Measurements from ENCODE around the gene HDC. TPM values are rescaled to one million over a fixed set of nuclear protein-coding genes. Genes with fewer than 3 reads are reported as not detected.

Gene HDC
- total RNA-seq, 2 donors from 2014 or later = 4.1 TPM; not detected in 1

DNA sequence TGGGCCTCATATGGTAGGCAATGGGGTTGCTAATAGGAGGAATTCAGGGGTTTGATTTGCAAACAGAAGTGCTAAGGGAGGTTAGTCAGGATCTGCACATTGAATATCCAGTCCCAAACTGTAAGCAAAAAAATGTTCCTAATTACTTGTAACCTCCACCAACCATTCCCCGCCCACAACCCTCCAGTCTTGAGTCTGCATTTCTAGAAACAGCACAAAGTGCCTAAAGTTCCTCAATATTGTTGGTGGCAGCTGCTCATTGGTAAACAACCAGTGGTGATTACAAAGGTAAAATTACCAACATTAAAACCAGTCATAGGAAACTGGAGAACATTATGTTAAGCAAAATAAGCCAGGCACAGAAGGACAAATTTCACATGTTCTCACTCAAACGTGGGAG, 18.9 kb downstream of the HDC start:
- DNase-seq (ENCODE audit: low spot score) = no peak
- intact Hi-C loops (cut with DNase I) = no loop called here
- 81% methylated on average over 2 of the region's 2 CpGs for WGBS
- Histone ChIP-seq H3K4me1 (replicated peaks) (no peaks in the 10 kb centered on the region), H3K36me3 (no peaks in the 10 kb centered on the region), H3K27me3 (replicated peaks; ENCODE audit: insufficient read depth) (no peaks in the 10 kb centered on the region), H3K9me3 (no peaks in the 10 kb centered on the region), H3K27ac (no peak overlapping the region), H3K4me3 (no peak overlapping the region)
- TF ChIP-seq, protein P1, sequence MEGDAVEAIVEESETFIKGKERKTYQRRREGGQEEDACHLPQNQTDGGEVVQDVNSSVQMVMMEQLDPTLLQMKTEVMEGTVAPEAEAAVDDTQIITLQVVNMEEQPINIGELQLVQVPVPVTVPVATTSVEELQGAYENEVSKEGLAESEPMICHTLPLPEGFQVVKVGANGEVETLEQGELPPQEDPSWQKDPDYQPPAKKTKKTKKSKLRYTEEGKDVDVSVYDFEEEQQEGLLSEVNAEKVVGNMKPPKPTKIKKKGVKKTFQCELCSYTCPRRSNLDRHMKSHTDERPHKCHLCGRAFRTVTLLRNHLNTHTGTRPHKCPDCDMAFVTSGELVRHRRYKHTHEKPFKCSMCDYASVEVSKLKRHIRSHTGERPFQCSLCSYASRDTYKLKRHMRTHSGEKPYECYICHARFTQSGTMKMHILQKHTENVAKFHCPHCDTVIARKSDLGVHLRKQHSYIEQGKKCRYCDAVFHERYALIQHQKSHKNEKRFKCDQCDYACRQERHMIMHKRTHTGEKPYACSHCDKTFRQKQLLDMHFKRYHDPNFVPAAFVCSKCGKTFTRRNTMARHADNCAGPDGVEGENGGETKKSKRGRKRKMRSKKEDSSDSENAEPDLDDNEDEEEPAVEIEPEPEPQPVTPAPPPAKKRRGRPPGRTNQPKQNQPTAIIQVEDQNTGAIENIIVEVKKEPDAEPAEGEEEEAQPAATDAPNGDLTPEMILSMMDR (IDR thresholded peaks at IDR 0.05) = no peak
- TF ChIP-seq POLR2A (IDR thresholded peaks at IDR 0.05) (no peak), POLR2AphosphoS5 (IDR thresholded peaks at IDR 0.05) (no peak)

DNA sequence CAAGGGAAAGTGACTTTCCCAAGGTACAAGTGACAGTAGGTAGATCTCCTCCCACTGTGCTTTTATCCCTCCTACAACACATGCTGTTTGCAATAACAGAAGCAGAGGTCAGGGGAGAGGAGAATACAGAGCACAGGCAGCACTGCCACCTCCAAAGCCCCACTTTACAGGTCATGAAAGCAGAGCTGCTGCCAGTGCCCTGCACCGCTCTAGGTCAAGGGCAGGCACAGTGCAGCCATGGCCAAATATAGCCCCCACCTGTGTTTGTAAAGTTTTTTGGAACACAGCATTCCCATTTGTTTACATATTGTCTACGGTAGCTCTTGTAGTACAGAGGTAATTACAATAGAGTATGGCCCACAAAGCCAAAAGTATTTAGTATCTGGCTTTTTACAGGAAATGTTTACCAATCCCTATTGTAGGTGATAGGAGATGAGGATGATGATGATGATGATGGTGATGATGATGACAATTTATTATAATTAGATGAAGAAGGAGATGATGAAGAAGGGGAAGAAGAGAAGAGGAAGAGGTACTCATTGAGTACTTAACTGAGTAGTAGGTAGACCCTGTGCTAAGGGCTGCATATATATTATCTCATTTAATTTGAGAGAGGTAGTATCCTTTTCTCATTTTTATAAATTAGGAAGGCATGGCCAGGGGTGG, 20.4 kb downstream of the HDC start:
- TF ChIP-seq, protein P1 (IDR thresholded peaks at IDR 0.05) = no peak
- no peak for TF ChIP-seq POLR2A (IDR thresholded peaks at IDR 0.05)
- TF ChIP-seq POLR2AphosphoS5 (IDR thresholded peaks at IDR 0.05) = no peak
- WGBS = 60% methylated on average over 2 of the region's 2 CpGs
- Histone ChIP-seq H3K36me3 (no peaks in the 10 kb centered on the region), H3K4me3 (no peak overlapping the region), H3K27me3 (replicated peaks; ENCODE audit: insufficient read depth) (no peaks in the 10 kb centered on the region), H3K4me1 (replicated peaks) (no peaks in the 10 kb centered on the region), H3K27ac (no peak overlapping the region), H3K9me3 (no peaks in the 10 kb centered on the region)
- intact Hi-C loops (cut with DNase I) = no loop called here
- DNase-seq (ENCODE audit: low spot score) = no peak

DNA sequence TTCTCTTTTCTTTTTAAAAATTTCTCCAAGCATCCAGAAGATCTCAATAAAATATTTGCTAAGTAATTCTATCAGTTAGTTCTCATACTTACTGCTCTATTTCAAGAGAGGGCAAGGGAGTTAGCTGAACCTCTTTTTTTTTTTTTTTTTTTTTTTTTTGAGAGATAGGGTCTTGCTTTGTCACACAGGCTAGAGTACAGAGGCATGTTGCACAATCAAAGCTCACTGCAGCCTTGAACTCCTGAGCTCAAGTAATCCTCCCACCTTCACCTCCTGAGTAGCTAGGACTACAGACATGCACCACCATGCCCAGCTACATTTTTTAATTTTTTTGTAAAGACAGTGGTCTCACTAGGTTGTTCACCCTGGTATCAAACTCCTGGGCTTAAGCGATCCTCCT, 21.4 kb downstream of the HDC start:
- WGBS = 100% methylated on average over 1 of the region's 1 CpG
- TF ChIP-seq POLR2AphosphoS5 (IDR thresholded peaks at IDR 0.05) = no peak
- TF ChIP-seq, protein P1 (IDR thresholded peaks at IDR 0.05) = no peak
- TF ChIP-seq POLR2A (IDR thresholded peaks at IDR 0.05) = no peak
- intact Hi-C loops (cut with DNase I) = no loop called here
- H3K27ac ChIP-seq = no peak overlapping the region
- no peaks in the 10 kb centered on the region for H3K4me1 ChIP-seq (replicated peaks)
- no peaks in the 10 kb centered on the region for H3K9me3 ChIP-seq
- no peak for DNase-seq (ENCODE audit: low spot score)
- no peak overlapping the region for H3K4me3 ChIP-seq
- H3K27me3 ChIP-seq (replicated peaks; ENCODE audit: insufficient read depth) = no peaks in the 10 kb centered on the region
- no peaks in the 10 kb centered on the region for H3K36me3 ChIP-seq

DNA sequence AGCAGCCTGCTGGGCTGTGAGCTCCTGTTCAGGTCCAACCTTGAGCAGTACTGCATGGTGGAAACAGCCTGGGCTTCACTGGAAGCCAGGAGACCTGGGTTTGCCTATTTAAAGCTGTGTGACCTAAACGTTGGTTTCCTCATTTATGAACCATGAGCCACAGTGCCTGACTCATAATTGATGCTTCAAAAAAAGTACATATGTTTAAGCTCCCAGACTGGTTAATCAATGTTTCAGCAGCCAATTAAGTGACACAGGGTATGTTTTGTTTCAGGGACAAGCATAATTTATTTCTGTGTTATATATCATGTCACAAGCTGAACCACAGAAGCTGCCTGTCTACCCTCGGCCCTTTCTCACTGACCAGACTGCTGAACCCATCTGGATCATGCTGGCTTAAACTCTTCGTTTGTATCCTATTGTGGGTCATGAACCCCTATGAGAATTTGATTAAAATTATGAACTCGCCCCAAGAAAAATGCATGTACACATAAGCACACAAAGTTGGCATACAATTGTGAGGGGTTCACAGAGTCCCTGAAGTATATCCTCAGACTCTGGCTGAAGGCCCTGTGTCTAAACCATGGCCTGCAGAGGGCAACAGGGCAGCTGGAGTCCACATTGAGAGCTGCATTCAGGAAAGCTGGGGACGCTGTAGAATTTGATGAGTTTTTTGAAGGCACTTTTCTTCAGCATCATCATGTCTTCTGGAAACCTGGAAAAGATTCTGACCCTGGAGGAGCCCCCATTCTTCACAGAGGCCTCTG, 23.7 kb downstream of the HDC start:
- intact Hi-C loops (cut with DNase I) = no loop called here

More for the DNA sequence above, 23.7 kb downstream of the HDC start:
- Histone ChIP-seq H3K36me3 (no peaks in the 10 kb centered on the region), H3K27ac (no peak overlapping the region), H3K27me3 (replicated peaks; ENCODE audit: insufficient read depth) (no peaks in the 10 kb centered on the region), H3K4me1 (replicated peaks) (no peaks in the 10 kb centered on the region), H3K9me3 (no peaks in the 10 kb centered on the region), H3K4me3 (no peak overlapping the region)
- TF ChIP-seq, protein P1 (IDR thresholded peaks at IDR 0.05) = no peak
- TF ChIP-seq POLR2AphosphoS5 (IDR thresholded peaks at IDR 0.05) (no peak), POLR2A (IDR thresholded peaks at IDR 0.05) (no peak)
- WGBS = 81% methylated on average over 5 of the region's 5 CpGs
- no peak for DNase-seq (ENCODE audit: low spot score)

All from prostate gland (tissue), 2 donors.